ENCODE data around the gene SDHA. TPM values are rescaled to one million over a fixed set of nuclear protein-coding genes. Genes with fewer than 3 reads are reported as not detected.

Gene SDHA
- polyA plus RNA-seq, 1 donor (not counting 4 experiments of a cell fraction or from before 2014, with no cell fraction given) = 178 TPM

DNA sequence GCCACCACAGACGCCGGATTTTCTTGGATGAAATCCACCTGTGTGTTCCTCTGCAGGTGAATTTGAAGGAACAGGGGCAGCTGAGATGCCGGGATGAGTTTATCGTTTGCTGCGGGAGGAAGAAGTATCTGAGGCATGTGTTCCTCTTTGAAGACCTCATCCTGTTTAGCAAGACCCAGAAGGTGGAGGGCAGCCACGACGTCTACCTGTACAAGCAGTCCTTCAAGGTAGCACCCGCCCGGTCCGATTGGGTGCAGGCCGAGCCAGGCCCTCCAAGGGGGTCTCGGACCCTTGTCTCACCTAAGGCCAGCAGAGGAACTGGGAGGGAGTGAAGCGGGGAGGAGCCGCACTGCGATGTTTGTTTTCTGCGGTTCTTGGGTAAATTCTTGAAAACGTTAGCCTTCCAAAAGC, 45.3 kb upstream of the SDHA start:
- no peaks in the 10 kb centered on the region for H3K4me1 ChIP-seq (ENCODE audit: control insufficient read depth, extremely low read depth, insufficient read depth, low read length)
- no peak overlapping the region for H2AFZ ChIP-seq (ENCODE audit: control insufficient read depth, low read length)
- no peaks in the 10 kb centered on the region for H3K36me3 ChIP-seq (ENCODE audit: control insufficient read depth in 2 of 2, extremely low read depth in 1 of 2, insufficient read depth in 2 of 2, low read length in 2 of 2)
- FAIRE-seq (no peak), DNase-seq (ENCODE audit: low read depth, low spot score) (no peak)
- TF ChIP-seq, protein P1, sequence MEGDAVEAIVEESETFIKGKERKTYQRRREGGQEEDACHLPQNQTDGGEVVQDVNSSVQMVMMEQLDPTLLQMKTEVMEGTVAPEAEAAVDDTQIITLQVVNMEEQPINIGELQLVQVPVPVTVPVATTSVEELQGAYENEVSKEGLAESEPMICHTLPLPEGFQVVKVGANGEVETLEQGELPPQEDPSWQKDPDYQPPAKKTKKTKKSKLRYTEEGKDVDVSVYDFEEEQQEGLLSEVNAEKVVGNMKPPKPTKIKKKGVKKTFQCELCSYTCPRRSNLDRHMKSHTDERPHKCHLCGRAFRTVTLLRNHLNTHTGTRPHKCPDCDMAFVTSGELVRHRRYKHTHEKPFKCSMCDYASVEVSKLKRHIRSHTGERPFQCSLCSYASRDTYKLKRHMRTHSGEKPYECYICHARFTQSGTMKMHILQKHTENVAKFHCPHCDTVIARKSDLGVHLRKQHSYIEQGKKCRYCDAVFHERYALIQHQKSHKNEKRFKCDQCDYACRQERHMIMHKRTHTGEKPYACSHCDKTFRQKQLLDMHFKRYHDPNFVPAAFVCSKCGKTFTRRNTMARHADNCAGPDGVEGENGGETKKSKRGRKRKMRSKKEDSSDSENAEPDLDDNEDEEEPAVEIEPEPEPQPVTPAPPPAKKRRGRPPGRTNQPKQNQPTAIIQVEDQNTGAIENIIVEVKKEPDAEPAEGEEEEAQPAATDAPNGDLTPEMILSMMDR (optimal IDR thresholded peaks at IDR 0.05 in 1 of 3, IDR thresholded peaks at IDR 0.05 in 1 of 3, conservative IDR thresholded peaks at IDR 0.05 in 1 of 3; ENCODE audit: extremely low read depth in 1 of 3, insufficient read depth in 2 of 3, low read length in 3 of 3) = no peak
- no peak for TF ChIP-seq EZH2 (IDR thresholded peaks at IDR 0.05; ENCODE audit: low read length)
- H4K20me1 ChIP-seq (ENCODE audit: control insufficient read depth, extremely low read depth, insufficient read depth, low read length) = no peaks in the 10 kb centered on the region
- H3K4me2 ChIP-seq (ENCODE audit: control insufficient read depth, extremely low read depth, insufficient read depth, low read depth, low read length) = no peak overlapping the region
- H3K4me3 ChIP-seq (ENCODE audit: control insufficient read depth in 2 of 3, extremely low read depth in 1 of 3, insufficient read depth in 2 of 3, low read depth in 1 of 3, low read length in 3 of 3) = no peak overlapping the region
- H3K9me1 ChIP-seq (ENCODE audit: control insufficient read depth, extremely low read depth, insufficient read depth, low read length) = no peaks in the 10 kb centered on the region
- H3K79me2 ChIP-seq (ENCODE audit: control insufficient read depth, insufficient read depth, low read length) = no peaks in the 10 kb centered on the region
- no peak overlapping the region for H3K9ac ChIP-seq (ENCODE audit: control insufficient read depth, extremely low read depth, insufficient read depth, low read length)
- H3K27me3 ChIP-seq (ENCODE audit: control insufficient read depth, extremely low read depth, insufficient read depth, low read length) = peaks cover 6% of the 10 kb centered on the region
- no peaks in the 10 kb centered on the region for H3K9me3 ChIP-seq (ENCODE audit: control insufficient read depth, low read depth, low read length)
- H3K27ac ChIP-seq (ENCODE audit: control insufficient read depth, insufficient read depth, low read length) = no peak overlapping the region
- dilution Hi-C loops (cut with MboI; ENCODE audit: extremely low pct_ligation_motif_present, low sequenced_read_pairs) = no loop called here

GRCh38 chr5:173392-174290, 44.5 kb upstream of the SDHA start:
- peaks cover 10% of the 10 kb centered on the region for H3K27me3 ChIP-seq (ENCODE audit: control insufficient read depth, extremely low read depth, insufficient read depth, low read length)
- H3K9me3 ChIP-seq (ENCODE audit: control insufficient read depth, low read depth, low read length) = no peaks in the 10 kb centered on the region
- no peaks in the 10 kb centered on the region for H3K79me2 ChIP-seq (ENCODE audit: control insufficient read depth, insufficient read depth, low read length)
- no peak overlapping the region for H3K9ac ChIP-seq (ENCODE audit: control insufficient read depth, extremely low read depth, insufficient read depth, low read length)
- H3K9me1 ChIP-seq (ENCODE audit: control insufficient read depth, extremely low read depth, insufficient read depth, low read length) = no peaks in the 10 kb centered on the region
- no peak overlapping the region for H2AFZ ChIP-seq (ENCODE audit: control insufficient read depth, low read length)
- no peak for TF ChIP-seq EZH2 (IDR thresholded peaks at IDR 0.05; ENCODE audit: low read length)
- TF ChIP-seq, protein P1 (optimal IDR thresholded peaks at IDR 0.05 in 1 of 3, IDR thresholded peaks at IDR 0.05 in 1 of 3, conservative IDR thresholded peaks at IDR 0.05 in 1 of 3; ENCODE audit: extremely low read depth in 1 of 3, insufficient read depth in 2 of 3, low read length in 3 of 3) = no peak
- no peak overlapping the region for H3K4me3 ChIP-seq (ENCODE audit: control insufficient read depth in 2 of 3, extremely low read depth in 1 of 3, insufficient read depth in 2 of 3, low read depth in 1 of 3, low read length in 3 of 3)
- FAIRE-seq (no peak), DNase-seq (ENCODE audit: low read depth, low spot score) (no peak)
- no peak overlapping the region for H3K4me2 ChIP-seq (ENCODE audit: control insufficient read depth, extremely low read depth, insufficient read depth, low read depth, low read length)
- H3K27ac ChIP-seq (ENCODE audit: control insufficient read depth, insufficient read depth, low read length) = no peak overlapping the region
- no peaks in the 10 kb centered on the region for H3K36me3 ChIP-seq (ENCODE audit: control insufficient read depth in 2 of 2, extremely low read depth in 1 of 2, insufficient read depth in 2 of 2, low read length in 2 of 2)
- no peaks in the 10 kb centered on the region for H4K20me1 ChIP-seq (ENCODE audit: control insufficient read depth, extremely low read depth, insufficient read depth, low read length)
- dilution Hi-C loops (cut with MboI; ENCODE audit: extremely low pct_ligation_motif_present, low sequenced_read_pairs) = no loop called here
- H3K4me1 ChIP-seq (ENCODE audit: control insufficient read depth, extremely low read depth, insufficient read depth, low read length) = no peaks in the 10 kb centered on the region
